Prostate gland (tissue), 2 donors: ENCODE data around the gene JUN. TPM values are rescaled to one million over a fixed set of nuclear protein-coding genes. Genes with fewer than 3 reads are reported as not detected.

Experiments used
- DNase-seq: peaks from one replicate; pipeline ENCODE4 v3.0.0-alpha.2; 2019; ENCODE audit warnings: low spot score
- H3K27ac ChIP-seq, 2 donors: fragments of 200-600 bp; sonication (generic); 2 replicates each; pipeline ENCODE4 v1.5.1; 2017 to 2019
- H3K27me3 ChIP-seq: fragments of 200-600 bp; sonication (generic); replicated peaks from 2 replicates; pipeline ENCODE4 v1.5.1; 2019; ENCODE audit not compliant: insufficient read depth
- H3K36me3 ChIP-seq, 2 donors: fragments of 200-600 bp; sonication (generic); 1 replicate in 1 of 2; 2 replicates in 1 of 2; pipeline versions ENCODE4 v1.5.1 to v1.8.1; 2017 to 2019
- H3K4me1 ChIP-seq: fragments of 200-600 bp; sonication (generic); replicated peaks from 2 replicates; pipeline ENCODE4 v1.5.1; 2019
- H3K4me3 ChIP-seq, 2 donors: fragments of 200-600 bp; sonication (generic); 2 replicates each; pipeline ENCODE4 v1.5.1; 2017 to 2019
- H3K9me3 ChIP-seq: fragments of 200-600 bp; sonication (generic); 2 replicates; pipeline ENCODE4 v1.5.1; 2017
- CTCF ChIP-seq, 4 experiments: fragments of 200-600 bp in 2 of 4; fragments of 450-650 bp in 2 of 4; sonication (generic) in 2 of 4; IDR thresholded peaks; 1 replicate in 3 of 4; 2 replicates in 1 of 4; pipeline ENCODE4 v1.5.1; 2016 to 2019; ENCODE audit warnings: antibody characterized with exemption in 4 of 4, mild to moderate bottlenecking in 2 of 4, moderate library complexity in 2 of 4
- POLR2A ChIP-seq: fragments of 450-650 bp; IDR thresholded peaks from one replicate; pipeline ENCODE4 v1.6.1; 2016; ENCODE audit warnings: antibody characterized with exemption, mild to moderate bottlenecking
- POLR2AphosphoS5 ChIP-seq: sonication (generic); formaldehyde crosslinking; IDR thresholded peaks from one replicate; pipeline ENCODE4 v1.6.1; 2017; ENCODE audit warnings: antibody characterized with exemption
- WGBS: methylation state at CpG from one replicate; pipeline ENCODE4 v1.1.5; 2018; 5-methylcytosine and 5-hydroxymethylcytosine counted together
- intact Hi-C: fragments of 100-400 bp; cut with DNase I; formaldehyde crosslinking; loops from one replicate; pipeline ENCODE4 v1.14.2; 2022
- total RNA-seq, 2 donors: library from RNA; depleted of rRNA; stranded (reverse); fragments of >200 nt; gene quantifications; one replicate each; pipeline ENCODE4 v1.1.0, GENCODE V29; 2016

Gene JUN
- total RNA-seq, 2 donors from 2014 or later = 154 to 303 TPM

GRCh38 chr1:58769809-58770320 is 14.0 kb downstream of the JUN start:
- Histone ChIP-seq H3K4me1 (peaks cover 6% of the 10 kb centered on the region), H3K27ac (no peak overlapping the region), H3K4me3 (no peak overlapping the region), H3K9me3 (no peaks in the 10 kb centered on the region), H3K36me3 (no peaks in the 10 kb centered on the region), H3K27me3 (no peaks in the 10 kb centered on the region)
- no peak for DNase-seq
- intact Hi-C loops = loop anchor here (2.0 kb wide), 1 partner anchor 29 kb away; no protein-coding TSS in a partner anchor
- 57% methylated on average over 9 of the region's 9 CpGs for WGBS
- TF ChIP-seq POLR2A (no peak), POLR2AphosphoS5 (no peak), CTCF (IDR thresholded peaks at IDR 0.05) (no peak)

GRCh38 chr1:58768971-58769808 is 14.7 kb downstream of the JUN start:
- Histone ChIP-seq H3K4me3 (no peak overlapping the region), H3K27ac (no peak overlapping the region)
- DNase-seq = peak; percentile 72

GRCh38 chr1:58768191-58768731 is 15.6 kb downstream of the JUN start:
- intact Hi-C loops = loop anchor here (2.0 kb wide), 1 partner anchor 27 kb away; no protein-coding TSS in a partner anchor

More at GRCh38 chr1:58768971-58769808, 14.7 kb downstream of the JUN start:
- H3K27me3 ChIP-seq = no peaks in the 10 kb centered on the region
- H3K9me3 ChIP-seq = no peaks in the 10 kb centered on the region
- H3K36me3 ChIP-seq = no peaks in the 10 kb centered on the region
- TF ChIP-seq POLR2A (no peak), CTCF (IDR thresholded peaks at IDR 0.05) (peak; percentile 67 to 91 (median 74)), POLR2AphosphoS5 (peak; percentile 39)
- peaks cover 6% of the 10 kb centered on the region for H3K4me1 ChIP-seq
- intact Hi-C loops = loop anchor here (2.0 kb wide), 1 partner anchor 28 kb away; no protein-coding TSS in a partner anchor
- WGBS = 28% methylated on average over 22 of the region's 22 CpGs

GRCh38 chr1:58767143-58767542 is 16.7 kb downstream of the JUN start:
- no peaks in the 10 kb centered on the region for H3K27me3 ChIP-seq
- no peaks in the 10 kb centered on the region for H3K36me3 ChIP-seq
- TF ChIP-seq POLR2A (no peak), POLR2AphosphoS5 (no peak), CTCF (IDR thresholded peaks at IDR 0.05) (no peak)
- H3K4me3 ChIP-seq = no peak overlapping the region
- no peaks in the 10 kb centered on the region for H3K4me1 ChIP-seq
- intact Hi-C loops = no loop called here
- no peak for DNase-seq
- H3K9me3 ChIP-seq = no peaks in the 10 kb centered on the region
- WGBS = 91% methylated on average over 1 of the region's 1 CpG
- H3K27ac ChIP-seq = no peak overlapping the region

More at GRCh38 chr1:58768191-58768731, 15.6 kb downstream of the JUN start:
- no peak for TF ChIP-seq POLR2A
- no peak for TF ChIP-seq POLR2AphosphoS5
- no peak for TF ChIP-seq CTCF (IDR thresholded peaks at IDR 0.05)
- Histone ChIP-seq H3K27me3 (no peaks in the 10 kb centered on the region), H3K4me3 (no peak overlapping the region), H3K36me3 (no peaks in the 10 kb centered on the region), H3K9me3 (no peaks in the 10 kb centered on the region), H3K27ac (no peak overlapping the region), H3K4me1 (peaks cover 3% of the 10 kb centered on the region)
- DNase-seq = no peak
- WGBS = 75% methylated on average over 5 of the region's 5 CpGs
